Heart left ventricle (tissue), 13 donors: ENCODE data around the gene MARK3.

Experiments
- POLR2A ChIP-seq, 2 donors: fragments of 450-650 bp; IDR thresholded peaks; one replicate each; pipeline ENCODE4 v1.6.1; 2017; ENCODE audit warnings: antibody characterized with exemption in 2 of 2, mild to moderate bottlenecking in 2 of 2, moderate library complexity in 2 of 2
- TF ChIP-seq, protein P1 (sequence below), 12 donors: fragments of 200-600 bp; sonication (generic) in 4 of 12; IDR thresholded peaks; one replicate each; pipeline versions ENCODE4 v1.5.0 to v1.8.0; 2018 to 2022; ENCODE audit warnings: antibody characterized with exemption in 12 of 12, mild to moderate bottlenecking in 5 of 12
- donor health status: ischemic (EF 13 %, LVEDD 7.1; RV severe dilation, severe dysfunction).
- donor health status: DM: no; HTN: yes; CAD: no.
- donor health status: DM: no; HTN: no; CAD: no.
- donor health status: ischemic (EF 25% LVEDD 6.9; RV normal size, moderate dysfunction).
- donor health status: ischemic (EF 25% LVEDD 5.7; RV mildly dilated, moderate dysfunction).
- donor health status: ischemic (EF 35%, LVEDD 5.7; RV mildly dilated, moderate dysfunction).
- donor health status: nonischemic (EF 11% LVEDD 7.7; RV severe dilation, severe dysfunction).
- donor health status: DM: yes; HTN: yes; CAD: no.
- donor health status: PGD.
- donor health status: ischemic (EF 29% LVEDD 5.4; RV normal size, mild dysfunction).
- donor health status: nonischemic (EF 23%, LVEDD 6.1; RV moderate dilation, normal function).

DNA sequence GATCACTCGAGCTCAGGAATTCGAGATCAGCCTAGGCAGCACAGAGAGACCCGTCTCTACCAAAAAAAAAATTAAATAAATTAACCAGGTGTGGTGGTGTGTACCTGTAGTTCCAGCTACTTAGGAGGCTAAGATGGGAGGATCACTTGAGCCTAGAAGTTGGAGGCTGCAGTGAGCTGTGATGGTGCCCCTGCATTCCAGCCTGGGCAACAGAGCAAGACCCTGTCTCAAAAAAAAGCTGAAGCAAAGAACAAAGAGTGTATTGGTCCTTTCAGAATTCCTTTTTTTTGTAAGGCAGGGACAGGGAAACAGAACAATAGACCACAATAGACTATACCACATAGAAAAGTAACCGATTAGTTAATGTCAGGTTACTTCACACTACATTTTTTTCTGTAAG is 47.4 kb downstream of the MARK3 start:
- TF ChIP-seq, protein P1, sequence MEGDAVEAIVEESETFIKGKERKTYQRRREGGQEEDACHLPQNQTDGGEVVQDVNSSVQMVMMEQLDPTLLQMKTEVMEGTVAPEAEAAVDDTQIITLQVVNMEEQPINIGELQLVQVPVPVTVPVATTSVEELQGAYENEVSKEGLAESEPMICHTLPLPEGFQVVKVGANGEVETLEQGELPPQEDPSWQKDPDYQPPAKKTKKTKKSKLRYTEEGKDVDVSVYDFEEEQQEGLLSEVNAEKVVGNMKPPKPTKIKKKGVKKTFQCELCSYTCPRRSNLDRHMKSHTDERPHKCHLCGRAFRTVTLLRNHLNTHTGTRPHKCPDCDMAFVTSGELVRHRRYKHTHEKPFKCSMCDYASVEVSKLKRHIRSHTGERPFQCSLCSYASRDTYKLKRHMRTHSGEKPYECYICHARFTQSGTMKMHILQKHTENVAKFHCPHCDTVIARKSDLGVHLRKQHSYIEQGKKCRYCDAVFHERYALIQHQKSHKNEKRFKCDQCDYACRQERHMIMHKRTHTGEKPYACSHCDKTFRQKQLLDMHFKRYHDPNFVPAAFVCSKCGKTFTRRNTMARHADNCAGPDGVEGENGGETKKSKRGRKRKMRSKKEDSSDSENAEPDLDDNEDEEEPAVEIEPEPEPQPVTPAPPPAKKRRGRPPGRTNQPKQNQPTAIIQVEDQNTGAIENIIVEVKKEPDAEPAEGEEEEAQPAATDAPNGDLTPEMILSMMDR (IDR thresholded peaks at IDR 0.05): no peak
- TF ChIP-seq POLR2A (IDR thresholded peaks at IDR 0.05): no peak
